LNCAP (cell line): ENCODE results near the gene SLC2A4RG.

Source experiments
- TF ChIP-seq, protein P1 (sequence below): fragments of 450-650 bp; IDR thresholded peaks from 2 replicates; pipeline ENCODE4 v1.5.1; 2017; ENCODE audit warnings: mild to moderate bottlenecking

The SLC2A4RG gene

GRCh38 chr20:63706027-63706695, 33.4 kb upstream of the SLC2A4RG start:
- TF ChIP-seq, protein P1, sequence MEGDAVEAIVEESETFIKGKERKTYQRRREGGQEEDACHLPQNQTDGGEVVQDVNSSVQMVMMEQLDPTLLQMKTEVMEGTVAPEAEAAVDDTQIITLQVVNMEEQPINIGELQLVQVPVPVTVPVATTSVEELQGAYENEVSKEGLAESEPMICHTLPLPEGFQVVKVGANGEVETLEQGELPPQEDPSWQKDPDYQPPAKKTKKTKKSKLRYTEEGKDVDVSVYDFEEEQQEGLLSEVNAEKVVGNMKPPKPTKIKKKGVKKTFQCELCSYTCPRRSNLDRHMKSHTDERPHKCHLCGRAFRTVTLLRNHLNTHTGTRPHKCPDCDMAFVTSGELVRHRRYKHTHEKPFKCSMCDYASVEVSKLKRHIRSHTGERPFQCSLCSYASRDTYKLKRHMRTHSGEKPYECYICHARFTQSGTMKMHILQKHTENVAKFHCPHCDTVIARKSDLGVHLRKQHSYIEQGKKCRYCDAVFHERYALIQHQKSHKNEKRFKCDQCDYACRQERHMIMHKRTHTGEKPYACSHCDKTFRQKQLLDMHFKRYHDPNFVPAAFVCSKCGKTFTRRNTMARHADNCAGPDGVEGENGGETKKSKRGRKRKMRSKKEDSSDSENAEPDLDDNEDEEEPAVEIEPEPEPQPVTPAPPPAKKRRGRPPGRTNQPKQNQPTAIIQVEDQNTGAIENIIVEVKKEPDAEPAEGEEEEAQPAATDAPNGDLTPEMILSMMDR = no peak

DNA sequence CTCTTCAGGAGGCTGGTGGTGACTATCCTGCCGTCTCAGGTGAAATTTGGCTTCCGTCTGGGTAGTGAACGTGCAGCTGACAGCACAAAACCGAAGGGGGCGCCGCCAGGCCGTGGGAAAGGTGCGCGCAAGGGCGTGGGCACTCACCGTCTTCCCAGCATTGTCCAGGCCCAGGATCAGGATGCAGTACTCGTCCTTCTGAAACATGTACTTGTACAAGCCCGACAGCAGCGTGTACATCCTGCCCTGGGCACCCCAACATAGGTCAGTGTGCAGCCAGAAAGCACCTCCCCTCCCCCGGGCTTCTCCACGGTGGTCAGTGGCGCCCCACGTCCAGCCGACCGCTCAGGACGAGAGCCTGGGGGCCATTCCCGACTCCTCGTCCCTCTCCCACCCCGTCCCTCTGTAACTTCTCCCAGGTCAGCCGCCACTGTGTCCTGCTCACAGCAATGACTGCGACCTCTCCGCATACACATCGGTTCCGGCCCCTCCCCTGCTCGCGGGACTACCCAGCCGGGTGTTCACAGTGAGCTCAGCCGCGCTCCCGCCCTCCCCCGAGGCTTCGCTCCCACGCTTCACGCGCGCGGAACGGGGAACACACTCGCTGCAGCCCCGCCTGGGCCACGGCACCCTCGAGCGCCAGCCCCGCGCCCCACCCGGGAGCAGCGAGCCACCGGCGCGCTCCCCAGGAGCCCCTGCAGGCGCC, 32.6 kb upstream of the SLC2A4RG start:
- TF ChIP-seq, protein P1 = peak; percentile 66

GRCh38 chr20:63707558-63708300, 31.8 kb upstream of the SLC2A4RG start, which contains the start of the genes ARFRP1 and ZGPAT:
ARFRP1 (minus strand) TSS chr20:63707976; CDS start chr20:63707091, 885 bp downstream.
ZGPAT (plus strand) TSS chr20:63708039; CDS start chr20:63708581, 542 bp downstream.
- TF ChIP-seq, protein P1 = no peak

DNA sequence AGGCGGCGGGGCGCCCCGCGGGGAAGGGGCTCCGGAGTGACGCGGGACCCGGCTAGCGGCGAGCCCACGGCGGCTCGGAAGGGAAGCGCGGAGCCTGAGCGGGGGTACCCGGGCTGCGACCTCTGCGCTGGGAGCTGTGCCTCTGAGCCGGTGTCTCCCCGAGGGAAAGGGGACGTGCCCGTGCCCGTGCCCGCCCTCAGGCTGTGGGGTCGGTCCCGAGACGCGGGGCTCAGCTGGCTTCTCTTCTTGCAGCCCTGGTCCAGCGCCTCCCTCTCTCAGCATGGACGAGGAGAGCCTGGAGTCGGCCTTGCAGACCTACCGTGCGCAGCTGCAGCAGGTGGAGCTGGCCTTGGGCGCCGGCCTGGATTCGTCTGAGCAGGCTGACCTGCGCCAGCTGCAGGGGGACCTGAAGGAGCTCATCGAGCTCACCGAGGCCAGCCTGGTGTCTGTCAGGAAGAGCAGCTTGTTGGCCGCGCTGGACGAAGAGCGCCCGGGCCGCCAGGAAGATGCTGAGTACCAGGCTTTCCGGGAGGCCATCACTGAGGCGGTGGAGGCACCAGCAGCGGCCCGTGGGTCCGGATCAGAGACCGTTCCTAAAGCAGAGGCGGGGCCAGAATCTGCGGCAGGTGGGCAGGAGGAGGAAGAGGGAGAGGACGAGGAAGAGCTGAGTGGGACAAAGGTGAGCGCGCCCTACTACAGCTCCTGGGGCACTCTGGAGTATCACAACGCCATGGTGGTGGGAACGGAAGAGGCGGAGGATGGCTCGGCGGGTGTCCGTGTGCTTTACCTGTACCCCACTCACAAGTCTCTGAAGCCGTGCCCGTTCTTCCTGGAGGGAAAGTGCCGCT, 31.1 kb upstream of the SLC2A4RG start:
- TF ChIP-seq, protein P1 = no peak

GRCh38 chr20:63709149-63709527, 30.4 kb upstream of the SLC2A4RG start:
- TF ChIP-seq, protein P1 = no peak

- TF ChIP-seq, protein P1 = no peak
These were observed 28.4 kb upstream of the SLC2A4RG start for GRCh38 chr20:63711085-63711645.

- TF ChIP-seq, protein P1 = no peak
These were observed 27.4 kb upstream of the SLC2A4RG start for GRCh38 chr20:63712191-63712590.
